Endothelial cell of umbilical vein (primary cell): ENCODE data around the gene B9D2. TPM values are rescaled to one million over a fixed set of nuclear protein-coding genes. Genes with fewer than 3 reads are reported as not detected.

Experiments used
- BruUV-seq: library from RNA; stranded (reverse); fragments of 400-500 nt; replicated peaks from 2 replicates; lab custom pipeline; 2021; lab: Mats Ljungman, UMichigan
- CTCF ChIA-PET: fragments of 300-600, 350-600 bp; sonication (Branson Sonifier 250); formaldehyde crosslinking; loops from one replicate; lab custom pipeline; 2021; ENCODE audit warnings: antibody characterized with exemption, inconsistent platforms; lab: Charles Lee
- POLR2A ChIA-PET: fragments of 300-600, 350-600 bp; sonication (Branson Sonifier 250); formaldehyde crosslinking; loops from one replicate; lab custom pipeline; 2021; ENCODE audit warnings: antibody characterized with exemption, inconsistent platforms; lab: Charles Lee
- DNase-seq: peaks from one replicate; pipeline ENCODE4 v3.0.0-alpha.2; 2011; ENCODE audit warnings: low read depth, low spot score
- FAIRE-seq: peaks from 2 replicates; lab custom pipeline; 2011; peaks lifted over from hg19 to GRCh38; lab: Jason Lieb, UNC
- H2AFZ ChIP-seq: 2 replicates; pipeline ENCODE4 v1.6.0; 2012; ENCODE audit warnings: low read depth, low read length, control low read depth, inconsistent platforms
- H3K27ac ChIP-seq: 2 replicates; pipeline ENCODE4 v1.5.1; 2011; ENCODE audit warnings: low read depth, mild to moderate bottlenecking, control low read depth, low read length, moderate library complexity; ENCODE audit not compliant: insufficient read depth
- H3K27me3 ChIP-seq, 2 experiments: 2 replicates each; pipeline versions ENCODE4 v1.6.0 to v1.6.1; 2011; ENCODE audit warnings: low read length in 2 of 2, mixed read lengths in 1 of 2; ENCODE audit not compliant: control insufficient read depth in 2 of 2, insufficient read depth in 2 of 2
- H3K36me3 ChIP-seq, 2 experiments: 2 replicates in 1 of 2; 3 replicates in 1 of 2; pipeline ENCODE4 v1.5.1; 2011; ENCODE audit warnings: low read length in 2 of 2, mild to moderate bottlenecking in 1 of 2, moderate library complexity in 1 of 2; ENCODE audit not compliant: control insufficient read depth in 2 of 2, insufficient read depth in 2 of 2; ENCODE audit errors: extremely low read depth in 1 of 2
- H3K4me1 ChIP-seq: 3 replicates; pipeline ENCODE4 v1.5.1; 2011; ENCODE audit warnings: mild to moderate bottlenecking, low read length; ENCODE audit not compliant: control insufficient read depth, insufficient read depth; ENCODE audit errors: extremely low read depth
- H3K4me2 ChIP-seq: 2 replicates; pipeline ENCODE4 v1.6.1; 2011; ENCODE audit warnings: low read length, control low read depth, mixed read lengths; ENCODE audit not compliant: insufficient read depth
- H3K4me3 ChIP-seq, 3 experiments: fragments of 200-600 bp in 1 of 3; sonication (generic), shearing (Covaris generic) in 1 of 3; replicated peaks in 1 of 3; 2 replicates each; pipeline ENCODE4 v1.5.1; 2011 to 2016; ENCODE audit warnings: control low read depth in 3 of 3, low read length in 3 of 3, mild to moderate bottlenecking in 2 of 3, inconsistent platforms in 1 of 3, low read depth in 1 of 3, moderate library complexity in 1 of 3; ENCODE audit not compliant: insufficient read depth in 1 of 3
- H3K79me2 ChIP-seq: 2 replicates; pipeline ENCODE4 v1.6.0; 2012; ENCODE audit warnings: low read length, inconsistent platforms; ENCODE audit not compliant: control insufficient read depth, insufficient read depth
- H3K9ac ChIP-seq: replicated peaks from 2 replicates; pipeline ENCODE3; 2011; ENCODE audit warnings: low read length, control low read depth; ENCODE audit not compliant: insufficient read depth; ENCODE audit errors: extremely low read depth
- H3K9me1 ChIP-seq: replicated peaks from 3 replicates; pipeline ENCODE4 v1.6.0; 2011; ENCODE audit warnings: mild to moderate bottlenecking, low read length; ENCODE audit not compliant: control insufficient read depth, insufficient read depth; ENCODE audit errors: extremely low read depth
- H3K9me3 ChIP-seq: replicated peaks from 2 replicates; pipeline ENCODE4 v1.5.1; 2012; ENCODE audit warnings: low read length, inconsistent platforms; ENCODE audit not compliant: control insufficient read depth, insufficient read depth
- H4K20me1 ChIP-seq: replicated peaks from 2 replicates; pipeline ENCODE3; 2011; ENCODE audit warnings: mild to moderate bottlenecking, low read length; ENCODE audit not compliant: control insufficient read depth, insufficient read depth; ENCODE audit errors: extremely low read depth
- FOS ChIP-seq: IDR thresholded peaks from 2 replicates; pipeline ENCODE4 v1.6.1; 2011; ENCODE audit warnings: mild to moderate bottlenecking, low read length, moderate library complexity, borderline replicate concordance; ENCODE audit not compliant: insufficient read depth
- JUN ChIP-seq: IDR thresholded peaks from 2 replicates; pipeline ENCODE4 v1.6.1; 2011; ENCODE audit warnings: borderline replicate concordance, low read depth; ENCODE audit not compliant: insufficient read length, insufficient read depth
- POLR2A ChIP-seq: IDR thresholded peaks from 2 replicates; pipeline ENCODE4 v1.6.1; 2012; ENCODE audit warnings: low read depth, mild to moderate bottlenecking, control low read depth, low read length
- POLR2AphosphoS5 ChIP-seq: IDR thresholded peaks from 2 replicates; pipeline ENCODE4 v1.6.1; 2012; ENCODE audit warnings: low read depth, mild to moderate bottlenecking, control low read depth, low read length, moderate library complexity; ENCODE audit not compliant: insufficient read depth
- dilution Hi-C: fragments of 300-500 bp; cut with MboI; formaldehyde crosslinking; loops from one replicate; pipeline ENCODE4 v1.15.0; 2019; ENCODE audit warnings: low sequenced_read_pairs; ENCODE audit not compliant: extremely low pct_ligation_motif_present
- intact Hi-C: fragments of 100-400 bp; cut with micrococcal nuclease; formaldehyde crosslinking; loops from one replicate; pipeline ENCODE4 v1.10.0; 2022
- polyA plus RNA-seq, 4 experiments: library from polyadenylated mRNA; depleted of rRNA in 3 of 4; stranded (reverse) in 3 of 4; unstranded in 1 of 4; fragments of >200 nt; gene quantifications; 2 replicates each; pipeline versions ENCODE4 v1.2.1 to v1.2.3, GENCODE V29; 2011 to 2012; ENCODE audit warnings: missing spikeins in 1 of 4
- total RNA-seq: library from RNA; stranded (reverse); gene quantifications from 2 replicates; pipeline ENCODE4 v1.2.3, GENCODE V29; 2021
- TF ChIP-seq, protein P1 (sequence below): IDR thresholded peaks from 2 replicates; pipeline ENCODE4 v1.6.1; 2011; ENCODE audit not compliant: insufficient read depth, insufficient read length

Gene B9D2
- total and polyA plus RNA-seq, 2 donors (not counting 3 experiments of a cell fraction or from before 2014, with no cell fraction given): 12.2 to 23.9 TPM

GRCh38 chr19:41376241-41376997 lies 12.5 kb upstream of the B9D2 start, which contains the start of gene TMEM91:
TSS of gene TMEM91 (plus strand) at chr19:41376533. CDS start at chr19:41378310, 1,777 bp downstream.
- FAIRE-seq (peak; percentile 87), DNase-seq (peak; percentile 34)
- Histone ChIP-seq H3K9ac (peak within 1 kb of the TSS; percentile 50), H3K27me3 (no peaks in the 10 kb centered on the region), H3K9me1 (no peaks in the 10 kb centered on the region), H4K20me1 (no peaks in the 10 kb centered on the region), H3K4me1 (peaks cover 8% of the 10 kb centered on the region), H3K36me3 (no peaks in the 10 kb centered on the region), H3K9me3 (no peaks in the 10 kb centered on the region), H2AFZ (peak within 1 kb of the TSS; percentile 82), H3K4me2 (peak within 1 kb of the TSS; percentile 82), H3K4me3 (peak within 1 kb of the TSS; percentile 31 to 69 (median 49)), H3K27ac (no peak within 1 kb of the TSS), H3K79me2 (peaks cover 6% of the 10 kb centered on the region)
- intact Hi-C loops: no loop called here
- CTCF ChIA-PET: interaction anchor here (1.2 kb wide), 1 partner anchor 63 kb away, joined by 3 read pairs; the partner anchor contains the start of gene DMAC2
- POLR2A ChIA-PET: no interaction called here
- BruUV-seq: no TSS peak
- no peak for TF ChIP-seq POLR2A
- dilution Hi-C loops: no loop called here

DNA sequence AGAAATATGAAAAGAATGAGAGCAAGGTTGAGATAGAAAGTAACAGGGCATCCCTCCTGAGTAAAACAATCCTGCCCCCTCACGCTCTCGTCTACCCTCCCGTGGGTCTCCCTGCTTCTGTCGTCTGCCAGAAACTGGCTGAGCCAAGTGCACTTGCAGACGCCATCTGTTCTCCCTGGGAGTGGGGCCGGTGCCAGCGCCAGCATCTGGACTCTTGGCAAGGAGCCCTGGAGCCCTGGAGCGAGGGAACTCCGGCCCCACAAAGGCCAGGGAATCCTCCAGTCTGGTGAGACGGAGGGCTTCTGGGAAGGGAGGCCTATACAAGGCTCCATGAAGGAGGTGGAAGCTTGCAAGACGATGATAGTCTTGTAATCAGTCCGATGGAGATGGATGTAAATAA lies 10.0 kb upstream of the B9D2 start:
- no TSS peak for BruUV-seq
- Histone ChIP-seq H3K9me1 (no peaks in the 10 kb centered on the region), H3K4me2 (no peak overlapping the region), H3K4me1 (peaks cover 8% of the 10 kb centered on the region), H3K27me3 (no peaks in the 10 kb centered on the region), H3K79me2 (peaks cover 10% of the 10 kb centered on the region), H3K9ac (no peak overlapping the region), H2AFZ (no peak overlapping the region), H3K9me3 (no peaks in the 10 kb centered on the region), H3K4me3 (no peak overlapping the region), H4K20me1 (no peaks in the 10 kb centered on the region), H3K36me3 (no peaks in the 10 kb centered on the region), H3K27ac (no peak overlapping the region)
- FAIRE-seq (peak; percentile 80), DNase-seq (peak; percentile 90)
- intact Hi-C loops: no loop called here
- ChIA-PET CTCF (no interaction called here), POLR2A (no interaction called here)
- no peak for TF ChIP-seq POLR2AphosphoS5
- TF ChIP-seq JUN: no peak
- no peak for TF ChIP-seq FOS
- TF ChIP-seq, protein P1, sequence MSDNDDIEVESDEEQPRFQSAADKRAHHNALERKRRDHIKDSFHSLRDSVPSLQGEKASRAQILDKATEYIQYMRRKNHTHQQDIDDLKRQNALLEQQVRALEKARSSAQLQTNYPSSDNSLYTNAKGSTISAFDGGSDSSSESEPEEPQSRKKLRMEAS: no peak
- dilution Hi-C loops: no loop called here
